GM21528 (cell line): ENCODE measurements around the gene SLC4A2.

Experiments used
- ATAC-seq: cut with Tn5 transposase; IDR thresholded peaks from one replicate; pipeline ENCODE4 v1.9.1; 2021; ENCODE audit warnings: mild to moderate bottlenecking, moderate library complexity; ENCODE audit not compliant: unreplicated experiment, low FRiP score

SLC4A2 gene

GRCh38 chr7:151061213-151062110, 2.1 kb downstream of the SLC4A2 start:
- no peak for ATAC-seq

GRCh38 chr7:151062111-151062398, 2.7 kb downstream of the SLC4A2 start:
- ATAC-seq, result no peak

- no peak for ATAC-seq
Observed at GRCh38 chr7:151062399-151063211, 3.2 kb downstream of the SLC4A2 start.

GRCh38 chr7:151063212-151063561, 3.8 kb downstream of the SLC4A2 start:
- ATAC-seq, result no peak

- no peak for ATAC-seq
Observed at GRCh38 chr7:151064454-151064853, 5.1 kb downstream of the SLC4A2 start.

- ATAC-seq, result no peak
Observed at GRCh38 chr7:151064993-151065392, 5.6 kb downstream of the SLC4A2 start.

- no peak for ATAC-seq
Observed at GRCh38 chr7:151065516-151065915, 6.1 kb downstream of the SLC4A2 start.

- no peak for ATAC-seq
Observed at GRCh38 chr7:151066273-151066974, 7.0 kb downstream of the SLC4A2 start.

GRCh38 chr7:151068069-151068773, 8.8 kb downstream of the SLC4A2 start:
- no peak for ATAC-seq

GRCh38 chr7:151069841-151070573, 10.6 kb downstream of the SLC4A2 start:
- no peak for ATAC-seq

GRCh38 chr7:151070574-151070960, 11.2 kb downstream of the SLC4A2 start:
- no peak for ATAC-seq

GRCh38 chr7:151071032-151071866, 11.9 kb downstream of the SLC4A2 start:
- no peak for ATAC-seq

GRCh38 chr7:151073990-151074389, 14.6 kb downstream of the SLC4A2 start:
- ATAC-seq, result no peak

- no peak for ATAC-seq
Observed at GRCh38 chr7:151074817-151075661, 15.7 kb downstream of the SLC4A2 start.

- ATAC-seq, result no peak
Observed at GRCh38 chr7:151075662-151075971, 16.2 kb downstream of the SLC4A2 start.

GRCh38 chr7:151075978-151076426, 16.6 kb downstream of the SLC4A2 start:
- ATAC-seq, result no peak

- ATAC-seq, result no peak
Observed at GRCh38 chr7:151076863-151077704, 17.7 kb downstream of the SLC4A2 start.
